Activated CD4-positive, alpha-beta T cell treated with anti-CD3 and anti-CD28 coated beads, Interleukin-2, amount 50 U/mL, for 1 hour (primary cell): Measurements from ENCODE around the gene RHOB.
"Not testable (repeated sequence)": the region's sequence is repeated elsewhere in the genome, so short reads cannot be mapped to it uniquely, and the experiment has no call there.

Experiments used
- DNase-seq: peaks from one replicate; pipeline ENCODE4 v3.0.0-alpha.2; 2020

Gene RHOB

GRCh38 chr2:20479835-20480234 is 33.0 kb downstream of the RHOB start:
- no peak for DNase-seq

GRCh38 chr2:20480913-20481312 is 34.0 kb downstream of the RHOB start:
- DNase-seq = no peak

GRCh38 chr2:20481798-20482405 is 35.0 kb downstream of the RHOB start:
- no peak for DNase-seq

GRCh38 chr2:20482725-20483124 is 35.9 kb downstream of the RHOB start:
- DNase-seq = no peak

GRCh38 chr2:20483194-20483895 is 36.5 kb downstream of the RHOB start:
- no peak for DNase-seq

GRCh38 chr2:20484034-20484617 is 37.3 kb downstream of the RHOB start:
- DNase-seq = no peak

- DNase-seq = no peak
Measured at GRCh38 chr2:20484810-20485611, 38.1 kb downstream of the RHOB start.

- no peak for DNase-seq
Measured at GRCh38 chr2:20485612-20486388, 38.9 kb downstream of the RHOB start.

- DNase-seq = no peak
Measured at GRCh38 chr2:20486571-20486970, 39.7 kb downstream of the RHOB start.

- DNase-seq = no peak
Measured at GRCh38 chr2:20487030-20487391, 40.1 kb downstream of the RHOB start.

- no peak for DNase-seq
Measured at GRCh38 chr2:20487392-20488174, 40.7 kb downstream of the RHOB start.

- no peak for DNase-seq
Measured at GRCh38 chr2:20488201-20488641, 41.3 kb downstream of the RHOB start.

- DNase-seq = no peak
Measured at GRCh38 chr2:20488782-20489181, 41.9 kb downstream of the RHOB start.

- no peak for DNase-seq
Measured at GRCh38 chr2:20490300-20491181, 43.7 kb downstream of the RHOB start.

GRCh38 chr2:20491739-20492531 is 45.1 kb downstream of the RHOB start:
- no peak for DNase-seq

GRCh38 chr2:20493095-20493494 is 46.2 kb downstream of the RHOB start:
- DNase-seq = not testable (repeated sequence)

GRCh38 chr2:20494241-20494640 is 47.4 kb downstream of the RHOB start:
- no peak for DNase-seq

GRCh38 chr2:20496076-20496872 is 49.4 kb downstream of the RHOB start:
- DNase-seq = no peak

GRCh38 chr2:20496942-20497341 is 50.1 kb downstream of the RHOB start:
- DNase-seq = no peak
